Raji (cell line): ENCODE results near the gene AGAP3.

Source experiments
- POLR2A ChIP-seq: IDR thresholded peaks from 2 replicates; pipeline ENCODE4 v1.6.1; 2011; ENCODE audit warnings: low read depth, low read length, control low read depth; ENCODE audit not compliant: insufficient read depth

Gene AGAP3

DNA sequence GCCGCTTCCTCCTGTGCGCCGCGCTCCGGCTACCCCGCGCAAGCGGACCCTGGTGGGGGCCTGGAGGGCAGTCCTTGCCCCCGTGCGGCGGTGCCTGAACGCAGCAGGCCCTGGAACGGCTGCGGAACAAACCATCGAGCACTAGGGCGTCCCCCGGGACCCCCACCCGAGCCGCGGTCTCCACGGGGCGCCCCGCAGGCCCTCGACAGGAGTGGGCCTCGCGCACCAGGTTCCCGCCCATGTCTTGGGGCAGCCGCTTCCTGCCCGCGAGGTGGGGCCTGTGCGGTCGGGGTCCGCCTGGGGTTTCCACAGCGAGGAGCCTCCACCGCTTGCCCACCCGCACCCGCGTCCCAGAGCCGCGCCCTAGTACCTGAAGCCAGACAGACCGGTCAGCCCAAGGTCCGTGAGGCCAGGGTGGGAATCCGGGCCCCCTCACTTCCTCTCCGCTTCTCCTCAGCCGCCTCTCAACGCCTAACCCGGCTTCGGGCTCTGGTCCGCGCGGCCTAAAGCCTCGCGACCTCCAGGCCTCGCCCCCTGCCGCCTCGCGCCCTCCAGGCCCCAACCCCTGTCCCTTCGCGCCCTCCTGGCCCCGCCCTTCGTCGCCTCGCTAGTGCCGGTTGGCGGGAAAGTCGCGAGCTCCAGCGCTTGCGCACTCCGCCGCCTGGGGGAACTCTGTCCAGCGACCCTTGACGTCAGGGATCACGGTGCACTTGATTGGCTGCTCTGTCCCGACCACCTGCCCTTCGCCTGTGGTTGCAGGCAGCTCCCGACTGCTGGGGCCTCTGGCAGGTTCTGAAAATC lies 88.2 kb downstream of the AGAP3 start:
- no peak for TF ChIP-seq POLR2A

GRCh38 chr7:151175047-151175792 lies 88.9 kb downstream of the AGAP3 start:
- TF ChIP-seq POLR2A: no peak

DNA sequence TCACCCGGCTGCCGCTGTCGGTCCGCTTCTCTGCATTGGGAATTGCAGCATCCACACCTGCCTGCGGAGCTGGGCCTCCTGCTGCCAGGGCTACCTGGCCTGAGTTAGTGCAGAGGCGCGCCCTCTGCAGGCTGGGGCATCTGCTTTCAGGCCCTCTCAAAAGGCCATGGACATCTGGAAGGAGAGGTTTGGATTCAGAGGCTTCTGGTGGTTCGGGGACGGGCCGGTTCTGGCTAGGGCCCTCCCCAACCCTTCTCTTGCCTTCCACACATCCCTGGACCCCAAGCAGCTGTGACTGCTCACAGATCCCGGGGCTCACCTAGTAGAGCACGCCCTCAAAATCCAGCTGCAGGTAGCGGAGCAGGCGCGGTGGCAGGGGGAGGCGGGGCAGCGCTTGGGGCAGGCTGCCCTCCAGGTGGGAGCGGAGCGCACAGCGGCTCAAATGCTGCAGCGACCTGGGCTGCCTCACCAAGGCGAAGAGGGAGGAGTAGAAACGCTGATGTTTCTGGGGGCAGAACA lies 89.6 kb downstream of the AGAP3 start:
- no peak for TF ChIP-seq POLR2A

DNA sequence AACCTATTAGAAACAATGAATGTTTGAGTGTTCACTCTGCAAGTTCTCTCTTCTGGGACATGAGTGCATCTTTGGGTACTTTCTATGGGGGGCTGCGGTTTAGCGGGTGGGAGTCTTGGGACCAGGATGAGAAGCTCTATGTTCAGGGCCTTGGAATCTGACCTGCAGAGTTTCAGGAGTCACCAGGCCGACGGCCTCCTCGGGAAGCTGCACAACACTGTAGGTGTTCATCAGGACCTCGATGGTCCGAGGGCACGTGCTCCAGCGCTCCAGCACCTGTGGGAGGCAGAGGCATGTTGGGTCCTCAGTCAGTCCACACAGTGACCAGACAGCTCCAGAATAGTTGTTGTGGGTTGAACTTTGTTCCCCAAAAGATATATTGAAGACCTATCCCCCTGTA lies 90.1 kb downstream of the AGAP3 start:
- TF ChIP-seq POLR2A: no peak

GRCh38 chr7:151177310-151177709 lies 91.0 kb downstream of the AGAP3 start:
- TF ChIP-seq POLR2A: no peak

DNA sequence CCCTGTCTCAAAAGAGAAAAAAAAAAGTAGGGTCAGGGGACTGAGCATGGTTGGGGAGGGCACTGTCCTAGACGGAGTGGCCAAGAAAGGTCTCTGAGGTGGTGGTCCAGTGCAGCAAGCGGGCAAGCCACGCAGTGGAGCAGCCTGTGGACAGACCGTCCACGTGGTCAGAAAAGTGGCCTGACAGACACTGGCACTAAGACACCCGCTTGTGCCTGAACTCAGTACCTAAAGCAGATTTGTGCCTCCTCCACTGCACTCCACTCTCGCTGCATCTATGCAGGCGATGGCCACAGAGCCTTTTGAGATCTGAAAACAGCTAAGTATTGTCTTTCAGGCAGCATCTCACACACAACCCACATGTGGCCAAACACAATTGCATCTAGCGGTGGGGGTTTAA lies 92.0 kb downstream of the AGAP3 start:
- TF ChIP-seq POLR2A: no peak

DNA sequence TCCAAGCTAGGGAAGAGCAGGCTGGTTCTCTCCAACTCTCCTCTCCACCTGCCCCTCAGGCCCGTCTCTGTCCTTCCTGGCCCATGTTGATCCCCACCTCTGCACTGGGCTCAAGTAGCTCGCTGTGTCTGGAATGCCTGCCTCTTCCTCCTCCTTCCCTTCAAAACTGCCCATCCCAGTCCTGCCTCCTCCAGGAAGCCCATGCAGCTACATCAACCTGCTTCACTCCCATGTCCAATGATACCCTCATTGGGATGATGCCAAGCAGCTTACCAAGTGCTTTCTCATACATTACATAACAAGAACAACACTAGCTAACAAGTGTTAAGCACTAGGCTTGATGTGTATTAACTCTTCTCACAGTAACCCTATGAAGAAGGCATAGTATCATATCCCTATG lies 92.6 kb downstream of the AGAP3 start:
- no peak for TF ChIP-seq POLR2A

GRCh38 chr7:151179287-151179860 lies 93.1 kb downstream of the AGAP3 start:
- no peak for TF ChIP-seq POLR2A

DNA sequence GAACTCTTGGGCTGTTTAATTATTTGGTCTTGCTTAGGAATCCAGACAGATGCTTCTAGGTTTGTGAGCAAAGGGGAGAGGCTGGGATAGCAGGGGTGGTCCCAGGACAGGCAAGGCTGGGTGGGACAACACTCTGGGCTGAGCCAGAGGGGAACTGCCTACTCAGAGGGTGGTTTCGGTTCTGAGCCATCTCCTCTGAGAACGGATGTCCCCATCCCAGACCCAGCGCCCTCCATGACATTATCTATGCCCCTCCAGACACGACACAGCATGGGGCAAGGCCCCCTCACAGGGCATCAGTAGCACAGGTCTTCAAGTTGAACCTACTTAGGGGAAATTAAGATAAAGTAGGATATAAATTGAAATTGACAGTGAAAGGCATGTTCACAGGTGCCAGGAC lies 93.7 kb downstream of the AGAP3 start:
- TF ChIP-seq POLR2A: no peak

DNA sequence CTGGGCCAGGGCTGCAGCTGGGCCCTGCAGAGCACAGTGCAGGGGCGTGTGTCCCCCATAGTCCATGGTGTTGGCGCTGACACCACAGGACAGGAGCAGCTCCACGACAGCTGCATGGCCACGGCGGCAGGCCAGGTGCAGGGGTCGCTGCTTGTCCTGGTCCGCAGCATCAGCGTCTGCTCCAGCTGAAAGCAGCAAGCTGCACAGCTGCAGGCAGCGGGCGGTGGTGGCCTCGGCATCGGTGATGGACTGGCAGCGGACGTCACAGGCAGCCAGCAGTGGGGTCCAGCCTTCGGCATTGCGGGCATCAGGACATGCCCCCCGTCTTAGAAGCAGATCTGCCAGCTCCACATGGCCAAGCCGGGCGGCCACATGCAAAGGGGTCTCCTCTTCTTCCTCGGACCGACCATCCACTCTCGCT lies 94.7 kb downstream of the AGAP3 start:
- no peak for TF ChIP-seq POLR2A

DNA sequence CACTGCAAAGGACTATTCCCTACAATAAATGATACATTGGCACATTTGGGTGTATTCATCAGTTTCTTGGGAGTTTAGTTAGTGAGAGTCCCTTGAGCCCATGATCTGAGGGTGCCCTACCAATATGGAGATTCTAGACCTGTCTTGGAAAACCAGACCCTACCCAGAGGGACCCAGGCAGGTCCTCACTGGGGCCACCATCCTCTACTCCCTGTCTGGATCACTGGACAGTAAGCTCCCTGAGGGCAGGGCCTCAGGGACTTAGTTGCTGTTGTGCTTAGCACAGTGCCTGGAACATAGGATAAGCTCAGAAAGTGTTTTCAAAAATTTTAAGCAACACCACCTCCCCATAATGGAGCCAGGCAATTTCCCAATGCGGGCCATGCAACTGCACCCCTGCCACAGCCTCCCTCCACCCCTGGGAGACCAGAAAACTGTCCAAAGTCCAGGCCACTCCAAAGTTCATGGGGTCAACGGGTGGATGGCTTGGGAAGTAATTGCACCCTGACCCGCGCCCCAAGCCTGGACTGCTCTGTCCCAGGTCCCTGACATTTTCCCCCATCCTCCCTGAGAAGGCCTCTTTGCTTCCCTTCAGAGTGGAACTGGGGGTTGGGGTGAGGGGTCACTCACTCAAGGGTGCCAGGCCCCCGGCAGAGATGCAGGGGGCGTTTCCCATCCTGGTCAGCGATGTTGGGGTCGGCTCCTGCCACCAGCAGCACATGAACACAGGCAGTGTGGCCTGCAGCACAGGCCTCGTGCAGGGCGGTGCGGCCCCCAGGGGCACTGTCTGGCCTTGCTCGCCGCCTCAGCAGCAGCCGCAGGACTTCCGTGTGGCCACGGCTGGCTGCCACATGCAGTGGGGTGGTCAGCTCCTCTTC lies 99.7 kb downstream of the AGAP3 start:
- no peak for TF ChIP-seq POLR2A

GRCh38 chr7:151186640-151187408 lies 100.5 kb downstream of the AGAP3 start, which contains the start of gene ASB10:
Gene ASB10 (minus strand): TSS chr7:151187250. CDS start chr7:151187130, 120 bp downstream.
- TF ChIP-seq POLR2A: no peak

DNA sequence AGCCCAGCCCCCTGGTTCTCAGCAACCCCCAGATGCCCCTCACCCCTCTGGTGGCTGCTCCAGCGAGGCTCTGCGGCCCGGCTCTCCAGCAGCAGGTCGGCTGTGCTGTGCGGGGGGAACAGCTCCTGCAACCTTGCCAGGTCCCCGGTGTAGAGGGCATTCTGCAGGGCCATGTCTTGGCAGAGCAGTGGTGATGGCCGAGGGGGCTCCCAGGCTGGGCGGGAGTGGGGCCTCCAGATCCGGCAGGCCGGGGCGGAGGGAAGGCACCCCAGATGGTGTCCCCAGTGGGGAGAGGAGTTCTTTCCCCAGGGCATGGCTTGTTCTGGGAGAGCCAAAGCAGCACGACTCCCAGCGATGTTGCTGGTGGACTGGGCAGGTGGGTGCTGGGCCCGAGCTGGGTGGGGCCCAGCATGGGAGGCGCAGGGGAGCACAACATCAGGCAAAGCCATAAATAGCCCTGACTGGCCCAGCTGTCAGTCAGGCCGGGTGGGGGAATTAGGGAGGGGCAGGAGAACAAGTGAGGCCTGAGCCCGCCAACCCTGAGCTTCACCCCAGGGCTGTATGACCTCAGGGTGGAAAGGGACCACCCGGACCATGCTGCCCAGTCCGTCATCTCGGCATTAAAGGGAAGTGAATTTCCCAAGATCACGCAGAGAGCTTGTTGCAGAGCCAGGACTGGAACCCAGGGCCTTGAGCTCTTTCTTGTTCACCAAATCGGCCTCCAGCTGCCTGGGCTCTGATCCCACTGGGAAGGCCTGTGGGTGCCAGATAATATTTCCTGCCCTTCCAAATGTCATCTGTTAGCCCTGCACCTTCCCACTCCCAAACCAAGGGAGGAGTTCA lies 101.4 kb downstream of the AGAP3 start:
- no peak for TF ChIP-seq POLR2A

DNA sequence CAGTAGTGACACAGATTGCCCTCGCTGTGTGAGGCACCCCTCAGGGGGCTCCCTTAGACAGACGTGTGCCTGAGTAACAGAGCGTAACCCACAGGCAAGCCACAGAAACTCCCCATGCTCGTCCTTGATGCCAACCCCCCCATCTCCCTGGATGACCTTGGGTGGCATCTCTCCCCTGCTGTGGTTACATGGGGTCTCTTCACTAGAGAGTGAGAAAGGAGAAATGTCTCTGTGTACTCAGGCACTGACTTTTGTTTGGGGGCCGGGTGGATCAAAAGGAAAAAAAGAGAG lies 101.9 kb downstream of the AGAP3 start:
- no peak for TF ChIP-seq POLR2A

- TF ChIP-seq POLR2A: no peak
These were observed 102.8 kb downstream of the AGAP3 start for GRCh38 chr7:151189038-151189437.
